AG09309 (cell line): Measurements from ENCODE around the gene PCDH9.

ENCODE experiments used
- DNase-seq: peaks from one replicate; pipeline ENCODE4 v3.0.0-alpha.2; 2010; ENCODE audit warnings: low read depth
- H3K4me3 ChIP-seq: 2 replicates; pipeline ENCODE4 v1.5.1; 2011; ENCODE audit warnings: mild to moderate bottlenecking, low read depth, low read length, moderate library complexity; ENCODE audit not compliant: control insufficient read depth
- CTCF ChIP-seq: IDR thresholded peaks from 2 replicates; pipeline ENCODE4 v1.5.1; 2011; ENCODE audit warnings: mild to moderate bottlenecking, low read depth, low read length, inconsistent platforms; ENCODE audit not compliant: insufficient read depth, control insufficient read depth; ENCODE audit errors: missing control alignments

The PCDH9 gene

GRCh38 chr13:67152085-67152484, 78.1 kb downstream of the PCDH9 start:
- no peak overlapping the region for H3K4me3 ChIP-seq
- DNase-seq, result no peak
- TF ChIP-seq CTCF, result no peak

GRCh38 chr13:67151652-67152051, 78.5 kb downstream of the PCDH9 start:
- TF ChIP-seq CTCF, result no peak
- no peak for DNase-seq
- H3K4me3 ChIP-seq, result no peak overlapping the region

- DNase-seq, result no peak
- TF ChIP-seq CTCF, result no peak
- H3K4me3 ChIP-seq, result no peak overlapping the region
Observed at GRCh38 chr13:67150608-67151007, 79.5 kb downstream of the PCDH9 start.

- DNase-seq, result no peak
Observed at GRCh38 chr13:67148161-67148571, 82.0 kb downstream of the PCDH9 start.

GRCh38 chr13:67147342-67148133, 82.6 kb downstream of the PCDH9 start:
- TF ChIP-seq CTCF, result no peak
- no peak overlapping the region for H3K4me3 ChIP-seq
- DNase-seq, result no peak

More at GRCh38 chr13:67148161-67148571, 82.0 kb downstream of the PCDH9 start:
- TF ChIP-seq CTCF, result no peak
- no peak overlapping the region for H3K4me3 ChIP-seq

GRCh38 chr13:67146523-67147130, 83.5 kb downstream of the PCDH9 start:
- no peak overlapping the region for H3K4me3 ChIP-seq
- no peak for DNase-seq
- TF ChIP-seq CTCF, result no peak
